NT2/D1 (cell line): Measurements from ENCODE around the gene MALRD1.

Experiments used
- SUZ12 ChIP-seq: IDR thresholded peaks from 2 replicates; pipeline ENCODE4 v1.6.1; 2011; ENCODE audit not compliant: insufficient read length, insufficient read depth; ENCODE audit errors: extremely low read depth
- YY1 ChIP-seq: IDR thresholded peaks from 2 replicates; pipeline ENCODE4 v1.6.1; 2011; ENCODE audit not compliant: insufficient read length, insufficient read depth

DNA sequence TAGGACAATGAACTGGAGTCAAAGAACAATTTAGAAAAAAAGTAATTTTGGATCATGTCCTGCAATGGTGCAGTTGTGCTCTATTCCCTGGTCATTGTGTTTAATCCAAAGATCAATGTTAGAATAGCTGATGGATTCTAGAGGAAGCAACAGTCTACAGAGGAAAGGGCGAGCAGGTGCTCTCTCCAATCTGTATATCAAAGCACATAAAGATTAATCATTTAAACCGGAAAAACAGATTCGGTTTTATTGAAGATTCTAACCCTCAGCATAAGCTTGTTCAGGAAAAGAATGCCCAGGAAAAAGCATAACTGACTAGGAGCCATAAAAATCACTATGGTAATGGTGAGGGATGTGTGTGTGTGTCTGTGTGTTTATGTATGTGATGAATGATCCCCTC, 110.3 kb downstream of the MALRD1 start:
- TF ChIP-seq YY1 (no peak), SUZ12 (no peak)
